Omental fat pad (tissue), 4 donors: ENCODE measurements around the gene ACVR1B. TPM values are rescaled to one million over a fixed set of nuclear protein-coding genes. Genes with fewer than 3 reads are reported as not detected.
A peak's percentile ranks its signal among the peaks of the same experiment; 100 is the strongest.

Experiments
- ATAC-seq: fragments of 150-250 bp; one replicate; pipeline ENCODE4 v1.9.1; 2016; ENCODE audit warnings: mild to moderate bottlenecking, moderate library complexity; ENCODE audit not compliant: low FRiP score
- DNase-seq: peaks from one replicate; pipeline ENCODE4 v3.0.0-alpha.2; 2019; ENCODE audit warnings: low spot score
- CTCF ChIP-seq, 3 donors: fragments of 450-650 bp; IDR thresholded peaks; one replicate each; pipeline ENCODE4 v1.5.1; 2016 to 2017; ENCODE audit warnings: antibody characterized with exemption in 3 of 3, mild to moderate bottlenecking in 3 of 3, moderate library complexity in 2 of 3
- small RNA-seq: library from RNA; depleted of rRNA; stranded (forward); fragments of <200 nt; gene quantifications from one replicate; pipeline ENCODE3, GENCODE V24; 2016
- total RNA-seq, 4 donors: library from RNA; depleted of rRNA; stranded (reverse); fragments of >200 nt; gene quantifications; one replicate each; pipeline ENCODE4 v1.1.0, GENCODE V29; 2016

Gene ACVR1B
- total RNA-seq, 4 donors from 2014 or later: 15.9 to 42.2 (median 20.5) TPM

- no peak for DNase-seq
- no peak for TF ChIP-seq CTCF (IDR thresholded peaks at IDR 0.05)
- ATAC-seq: peak; percentile 60
Measured at GRCh38 chr12:52044292-52044983, 92.9 kb downstream of the ACVR1B start.

- TF ChIP-seq CTCF (IDR thresholded peaks at IDR 0.05): no peak
- ATAC-seq: no peak
- no peak for DNase-seq
Measured at GRCh38 chr12:52045794-52046199, 94.3 kb downstream of the ACVR1B start.

Small RNAs within 50 kb of the gene (small RNA-seq; reads per million reads assigned to genes)
- not detected for gene RNU6-574P

Other genes with a start within 250 kb of the ACVR1B start
- gene FIGNL2, start 103.0 kb upstream of the ACVR1B start, total RNA-seq: under 1 TPM in 3 of 4 donors, not detected in 1; 0.24 to 0.63 (median 0.63) TPM
- not detected for gene ANKRD33, start 63.6 kb upstream of the ACVR1B start, total RNA-seq
- 100 to 1,000 TPM in 3 of 4 donors, 10 to 100 TPM in 1; 69.3 to 593 (median 113) TPM for gene ACVRL1, start 44.2 kb upstream of the ACVR1B start, total RNA-seq
- 10 to 100 TPM; 19.0 to 67.9 (median 29.5) TPM for gene TAMALIN, start 55.2 kb downstream of the ACVR1B start, total RNA-seq
- 1,000 to 10,000 TPM in 1 of 4 donors, 100 to 1,000 TPM in 2, 10 to 100 TPM in 1; 74.9 to 1,106 (median 350) TPM for gene NR4A1, start 99.7 kb downstream of the ACVR1B start, total RNA-seq
- 10 to 100 TPM; 33.6 to 65.5 (median 52.6) TPM for gene ATG101, start 118.3 kb downstream of the ACVR1B start, total RNA-seq
- gene SMIM41, start 128.0 kb downstream of the ACVR1B start, total RNA-seq: 1 to 10 TPM in 3 of 4 donors, not detected in 1; 1.1 to 1.9 (median 1.1) TPM
- gene KRT80, start 240.3 kb downstream of the ACVR1B start, total RNA-seq: 1 to 10 TPM in 1 of 4 donors, under 1 TPM in 2, not detected in 1; 0.37 to 5.5 (median 0.75) TPM